ENCODE measurements around the gene SOCS6.

SOCS6 gene

GRCh38 chr18:70289351-70290312 lies 787 bp downstream of the SOCS6 start:
- peak; percentile 43 for DNase-seq

GRCh38 chr18:70290482-70291294 lies 1.8 kb downstream of the SOCS6 start:
- DNase-seq, result no peak

GRCh38 chr18:70291295-70291574 lies 2.4 kb downstream of the SOCS6 start:
- DNase-seq, result no peak

GRCh38 chr18:70292628-70293027 lies 3.8 kb downstream of the SOCS6 start:
- DNase-seq, result no peak

GRCh38 chr18:70293166-70293565 lies 4.3 kb downstream of the SOCS6 start:
- DNase-seq, result no peak

DNA sequence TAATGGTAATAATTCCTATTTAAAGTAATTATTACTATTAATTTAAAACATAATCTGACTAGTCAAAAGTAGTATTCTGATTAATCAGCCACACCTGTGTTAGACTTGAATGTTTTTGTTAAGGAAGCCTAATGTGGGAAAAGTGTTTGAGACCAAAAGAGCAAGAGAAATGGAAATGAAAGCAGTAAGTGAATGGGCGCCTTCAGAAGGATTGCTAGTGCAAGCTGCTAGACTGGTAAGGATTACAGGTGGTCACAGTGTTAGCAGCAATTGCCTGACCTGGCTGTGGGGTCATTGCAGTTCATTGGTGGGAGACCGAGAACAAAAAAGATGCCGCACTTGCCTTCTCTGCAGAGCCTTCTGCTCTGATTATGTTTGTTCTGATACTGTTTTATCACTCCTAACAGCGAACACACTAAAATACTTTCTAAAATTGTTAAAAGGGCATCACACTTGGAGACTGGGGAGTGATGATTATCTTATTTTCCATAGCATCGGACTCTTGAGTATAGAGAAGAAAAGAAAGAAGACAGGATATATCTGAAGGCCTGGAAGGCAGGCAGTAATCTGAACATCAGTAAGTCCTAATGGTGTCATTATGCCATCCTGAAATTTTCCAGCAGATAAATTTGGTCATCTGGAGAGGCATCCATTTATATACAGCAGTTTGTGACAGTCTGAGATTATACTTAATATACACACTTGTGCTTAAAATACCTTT lies 5.8 kb downstream of the SOCS6 start:
- no peak for DNase-seq

- no peak for DNase-seq
Observed at GRCh38 chr18:70295192-70296188, 6.6 kb downstream of the SOCS6 start.

GRCh38 chr18:70296289-70296688 lies 7.4 kb downstream of the SOCS6 start:
- no peak for DNase-seq

DNA sequence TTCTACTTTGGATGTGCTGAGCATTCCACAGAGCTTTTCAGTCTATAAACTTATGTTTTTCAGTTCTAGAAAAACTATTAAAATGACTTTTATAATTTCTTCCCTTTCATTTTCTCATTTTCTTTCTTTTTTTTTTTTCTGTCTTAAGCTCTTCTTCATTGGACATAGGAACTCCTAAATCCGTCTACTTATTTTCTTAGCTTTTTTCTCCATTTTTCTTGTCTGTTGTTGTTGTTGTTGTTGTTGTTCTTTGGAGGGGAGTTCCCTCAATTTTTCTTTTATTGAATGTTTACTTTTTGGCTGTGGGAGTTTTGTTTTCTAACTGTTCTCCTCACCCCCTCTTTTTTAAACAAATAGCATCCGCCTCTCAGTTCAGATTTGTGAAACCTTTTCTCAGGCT lies 7.9 kb downstream of the SOCS6 start:
- DNase-seq, result no peak

DNA sequence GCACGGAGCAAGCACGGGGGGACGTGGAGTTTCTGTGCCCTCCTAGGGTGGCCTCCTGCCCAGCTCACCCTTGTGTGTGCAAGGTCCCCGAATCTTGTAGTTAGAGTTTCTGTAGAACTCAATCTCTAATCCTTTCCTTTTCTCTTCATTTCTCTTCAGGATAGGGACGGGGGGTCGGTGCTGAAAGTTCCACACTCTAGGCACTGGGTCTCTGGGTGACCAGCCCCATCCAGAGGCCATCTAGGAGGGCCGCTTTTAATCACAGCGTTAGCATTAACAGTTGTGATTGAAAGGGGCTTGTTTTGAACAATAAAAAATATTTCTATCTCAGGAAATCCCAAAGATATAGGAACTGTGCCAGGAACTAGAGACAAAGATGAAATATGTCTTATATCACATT lies 10.5 kb downstream of the SOCS6 start:
- DNase-seq, result no peak

DNA sequence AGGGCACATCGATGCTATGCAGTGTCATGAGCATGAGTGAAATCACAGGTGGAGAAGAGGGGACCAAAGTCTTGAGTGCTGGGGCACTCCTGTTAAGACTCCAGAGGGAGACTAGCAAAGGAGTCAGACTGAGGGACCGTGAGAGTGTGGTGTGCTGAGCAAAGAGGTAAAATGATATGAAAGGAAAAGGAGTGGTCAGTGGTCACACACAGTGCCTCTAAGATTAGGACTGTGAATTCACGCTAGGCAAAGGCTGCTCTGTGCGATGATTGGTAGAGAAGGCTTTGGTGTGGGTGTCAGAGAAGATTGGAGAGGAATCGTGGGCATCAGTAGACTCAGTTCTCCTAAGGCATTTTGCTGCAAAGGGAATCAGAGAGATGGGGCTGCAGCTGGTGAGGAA lies 12.8 kb downstream of the SOCS6 start:
- no peak for DNase-seq

DNA sequence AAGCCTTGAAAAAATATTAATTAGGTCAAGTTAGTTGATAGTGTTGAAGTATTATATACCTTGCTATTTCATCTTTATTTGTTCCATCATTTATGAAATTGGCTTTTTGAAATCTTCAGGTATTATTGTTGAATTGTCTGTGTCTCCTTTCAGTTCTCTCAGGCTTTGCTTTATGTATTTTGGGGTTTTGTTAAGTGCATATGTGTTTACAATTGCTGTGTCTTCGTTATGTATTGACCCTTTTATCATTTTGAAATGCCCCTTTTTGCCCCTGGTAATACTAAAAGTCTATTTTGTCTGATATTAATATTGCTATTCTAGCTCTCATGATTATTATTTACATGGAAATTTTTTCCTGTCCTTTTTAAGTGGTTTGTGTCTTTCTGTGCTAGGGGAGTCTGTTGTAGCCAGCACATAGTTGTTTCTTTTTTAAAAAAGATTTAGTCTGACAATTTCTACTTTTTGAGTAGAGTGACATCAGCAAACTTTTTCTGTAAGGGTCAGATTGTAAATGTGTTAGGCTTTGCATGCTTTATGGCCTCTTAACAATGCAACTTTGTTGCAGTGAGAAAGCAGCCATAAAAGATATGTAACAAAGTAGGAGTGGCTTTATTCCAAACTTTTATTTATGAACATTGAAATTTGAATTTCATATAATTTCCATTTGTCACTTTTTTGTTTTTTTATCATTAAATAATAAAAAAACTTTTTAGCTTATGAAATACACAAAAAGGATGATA lies 19.9 kb downstream of the SOCS6 start:
- no peak for DNase-seq

GRCh38 chr18:70310560-70311320 lies 21.9 kb downstream of the SOCS6 start:
- DNase-seq, result peak; percentile 7

DNA sequence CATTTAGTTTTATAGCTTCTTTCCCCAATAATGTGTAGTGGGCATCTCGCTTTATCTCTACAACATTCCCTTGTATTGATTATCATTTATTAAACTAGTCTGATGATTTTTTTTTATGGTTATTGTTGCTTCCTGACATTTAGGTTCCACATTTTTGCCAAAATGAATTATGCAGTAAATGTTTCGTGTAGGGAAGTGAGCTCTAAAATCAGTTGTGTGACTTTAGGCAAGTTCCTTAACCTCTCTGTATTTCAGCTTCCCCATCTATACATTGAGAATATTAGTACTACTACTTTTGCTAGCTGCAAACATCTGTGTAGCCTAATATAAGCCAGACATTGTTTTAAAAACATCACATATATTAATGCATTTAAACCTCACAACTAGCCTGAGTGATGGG lies 22.9 kb downstream of the SOCS6 start:
- DNase-seq, result no peak

- DNase-seq, result no peak
Observed at GRCh38 chr18:70313640-70314039, 24.8 kb downstream of the SOCS6 start.

DNA sequence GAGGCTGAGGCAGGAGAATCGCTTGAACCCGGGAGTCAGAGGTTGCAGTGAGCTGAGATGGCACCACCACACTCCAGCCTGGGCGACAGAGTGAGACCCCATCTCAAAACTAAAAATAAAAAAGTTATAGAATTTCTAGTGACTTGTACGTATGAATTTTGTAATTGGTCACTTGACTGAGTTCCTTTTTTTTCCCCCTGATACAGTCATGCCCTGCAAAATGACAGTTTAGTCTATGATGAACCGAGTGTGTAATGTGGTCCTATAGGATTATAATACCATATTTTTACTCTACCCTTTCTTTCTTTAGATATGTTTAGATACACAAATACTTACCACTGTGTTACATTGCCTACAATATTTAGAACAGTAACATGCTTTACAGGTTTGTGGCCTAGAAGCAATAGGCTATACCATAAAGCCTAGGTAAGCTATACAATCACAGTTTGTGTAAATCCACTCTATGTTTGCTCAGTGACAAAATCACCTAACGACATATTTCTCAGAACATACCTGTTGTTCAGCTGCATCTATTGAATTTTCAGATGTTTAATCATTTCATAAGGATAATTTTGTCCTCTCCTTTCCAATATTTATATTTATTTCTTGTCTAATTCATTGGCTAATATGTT lies 25.4 kb downstream of the SOCS6 start:
- no peak for DNase-seq

GRCh38 chr18:70319187-70319586 lies 30.3 kb downstream of the SOCS6 start:
- no peak for DNase-seq

DNA sequence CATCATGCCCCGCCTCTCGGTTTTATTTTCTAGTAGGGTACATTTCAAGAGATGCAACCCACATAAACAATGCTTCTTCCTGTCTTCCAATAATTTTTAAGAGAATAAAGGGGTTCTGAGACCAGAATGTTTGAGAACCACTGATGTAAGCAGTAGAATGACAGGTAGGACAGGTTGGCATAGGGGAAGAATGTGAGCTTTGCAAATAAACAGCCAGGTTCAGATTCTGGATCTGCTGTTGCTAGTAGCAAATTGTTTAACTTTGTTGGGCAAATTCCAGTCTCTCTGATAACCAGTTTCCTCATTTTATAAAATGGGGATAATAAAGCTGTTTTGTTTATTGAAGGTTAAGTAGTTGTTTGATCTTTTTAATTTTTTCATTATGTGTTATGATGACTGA lies 32.8 kb downstream of the SOCS6 start:
- DNase-seq, result no peak

DNA sequence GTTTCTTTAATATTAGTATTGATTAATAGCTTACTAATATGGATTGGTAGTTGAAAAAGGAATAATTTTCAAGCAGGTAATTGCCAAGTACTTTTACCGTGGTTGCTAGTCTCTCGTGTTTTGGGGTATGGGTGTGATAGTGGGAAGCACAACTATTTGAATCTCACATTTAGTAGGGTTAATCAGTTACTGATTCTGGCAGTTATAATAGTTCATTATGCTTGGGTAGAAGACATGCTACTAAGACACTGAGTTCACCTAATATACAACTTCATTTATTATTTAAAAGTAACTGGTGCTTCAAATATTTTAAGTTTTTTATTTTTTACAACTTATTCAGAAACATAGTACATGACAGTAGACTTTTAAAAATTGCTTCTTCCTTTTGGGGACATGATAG lies 33.5 kb downstream of the SOCS6 start:
- no peak for DNase-seq

GRCh38 chr18:70322928-70323327 lies 34.1 kb downstream of the SOCS6 start:
- DNase-seq, result peak; percentile 20
